IMR-90 (cell line): ENCODE measurements around the gene GPER1. TPM values are rescaled to one million over a fixed set of nuclear protein-coding genes. Genes with fewer than 3 reads are reported as not detected.

Source experiments
- ATAC-seq: fragments of 200-7000 bp; cut with Tn5 transposase; 2 replicates; pipeline ENCODE4 v1.9.1; 2020; ENCODE audit warnings: low read depth, mild to moderate bottlenecking, moderate library complexity
- BruUV-seq: library from RNA; stranded (reverse); fragments of 400-500 nt; replicated peaks from 2 replicates; lab custom pipeline; 2021; lab: Mats Ljungman, UMichigan
- CTCF ChIA-PET: fragments of 300-600 bp; formaldehyde crosslinking; extraction: SDS; loops from one replicate; lab custom pipeline; 2021; ENCODE audit warnings: antibody characterized with exemption; lab: Yijun Ruan, JAX
- POLR2A ChIA-PET: fragments of 300-600 bp; sonication (Branson Sonifier 250); formaldehyde crosslinking; loops from one replicate; lab custom pipeline; 2022; ENCODE audit warnings: antibody characterized with exemption; ENCODE audit not compliant: unreplicated experiment; lab: Charles Lee
- DNase-seq: peaks from one replicate; pipeline ENCODE4 v3.0.0; 2013
- H2AFZ ChIP-seq: replicated peaks from 2 replicates; pipeline ENCODE3; 2013; ENCODE audit warnings: low read length, mild to moderate bottlenecking; ENCODE audit not compliant: poor library complexity
- H2AK5ac ChIP-seq: 2 replicates; pipeline ENCODE4 v1.6.1; 2013; ENCODE audit warnings: low read depth, low read length, inconsistent platforms
- H2AK9ac ChIP-seq: replicated peaks from 2 replicates; pipeline ENCODE3; 2013; ENCODE audit warnings: mild to moderate bottlenecking, low read depth, low read length, moderate library complexity; ENCODE audit not compliant: poor library complexity
- H2BK120ac ChIP-seq: 2 replicates; pipeline ENCODE4 v1.6.1; 2013; ENCODE audit warnings: low read depth, low read length, inconsistent platforms
- H2BK15ac ChIP-seq: 3 replicates; pipeline ENCODE4 v1.6.1; 2013; ENCODE audit warnings: low read depth, low read length, inconsistent platforms
- H2BK20ac ChIP-seq: 2 replicates; pipeline ENCODE4 v1.6.1; 2013; ENCODE audit warnings: low read depth, mild to moderate bottlenecking, inconsistent platforms, low read length, moderate library complexity
- H2BK5ac ChIP-seq: 2 replicates; pipeline ENCODE4 v1.6.1; 2013; ENCODE audit warnings: mild to moderate bottlenecking, low read depth, low read length, inconsistent platforms; ENCODE audit not compliant: poor library complexity, severe bottlenecking
- H3K14ac ChIP-seq: replicated peaks from 2 replicates; pipeline ENCODE4 v1.6.1; 2013; ENCODE audit warnings: low read depth, low read length, inconsistent platforms
- H3K18ac ChIP-seq: 2 replicates; pipeline ENCODE4 v1.6.1; 2013; ENCODE audit warnings: low read depth, low read length, control low read depth
- H3K23ac ChIP-seq: 2 replicates; pipeline ENCODE4 v1.6.1; 2013; ENCODE audit warnings: low read depth, low read length, inconsistent platforms
- H3K27ac ChIP-seq: 2 replicates; pipeline ENCODE4 v1.5.1; 2013; ENCODE audit warnings: mild to moderate bottlenecking, control low read depth, low read length; ENCODE audit not compliant: insufficient read depth
- H3K27me3 ChIP-seq: 2 replicates; pipeline ENCODE4 v1.6.1; 2013; ENCODE audit warnings: low read length; ENCODE audit not compliant: control insufficient read depth, insufficient read depth
- H3K36me3 ChIP-seq: 2 replicates; pipeline ENCODE4 v1.6.1; 2013; ENCODE audit warnings: low read length, mixed read lengths; ENCODE audit not compliant: control insufficient read depth, insufficient read depth
- H3K4ac ChIP-seq: 2 replicates; pipeline ENCODE4 v1.6.1; 2013; ENCODE audit warnings: low read depth, low read length, inconsistent platforms
- H3K4me1 ChIP-seq: 2 replicates; pipeline ENCODE4 v1.6.1; 2013; ENCODE audit warnings: low read length, mixed read lengths; ENCODE audit not compliant: control insufficient read depth, insufficient read depth
- H3K4me2 ChIP-seq: 2 replicates; pipeline ENCODE4 v1.6.1; 2013; ENCODE audit warnings: low read depth, mild to moderate bottlenecking, control low read depth, low read length, moderate library complexity
- H3K4me3 ChIP-seq: 2 replicates; pipeline ENCODE4 v1.5.1; 2013; ENCODE audit warnings: low read depth, mild to moderate bottlenecking, control low read depth, low read length, moderate library complexity; ENCODE audit not compliant: insufficient read depth
- H3K56ac ChIP-seq: 2 replicates; pipeline ENCODE4 v1.6.1; 2013; ENCODE audit warnings: low read length, inconsistent platforms; ENCODE audit not compliant: insufficient read depth; ENCODE audit errors: extremely low read depth
- H3K79me1 ChIP-seq, 2 experiments: 2 replicates each; pipeline ENCODE4 v1.6.1; 2013; ENCODE audit warnings: low read length in 2 of 2, inconsistent platforms in 1 of 2, low read depth in 1 of 2
- H3K9ac ChIP-seq: 2 replicates; pipeline ENCODE4 v1.6.1; 2013; ENCODE audit warnings: low read depth, low read length, control low read depth
- H3K9me1 ChIP-seq: 2 replicates; pipeline ENCODE4 v1.6.1; 2013; ENCODE audit warnings: low read length, inconsistent platforms; ENCODE audit not compliant: insufficient read depth
- H3K9me3 ChIP-seq: 2 replicates; pipeline ENCODE4 v1.6.1; 2013; ENCODE audit warnings: low read length; ENCODE audit not compliant: control insufficient read depth, insufficient read depth
- H4K20me1 ChIP-seq: 2 replicates; pipeline ENCODE4 v1.6.1; 2013; ENCODE audit warnings: low read length, inconsistent platforms; ENCODE audit not compliant: insufficient read depth
- H4K5ac ChIP-seq: 2 replicates; pipeline ENCODE4 v1.6.1; 2013; ENCODE audit warnings: mild to moderate bottlenecking, low read depth, low read length, control low read depth
- H4K8ac ChIP-seq, 2 experiments: 2 replicates each; pipeline ENCODE4 v1.6.1; 2013; ENCODE audit warnings: low read depth in 2 of 2, low read length in 2 of 2, control low read depth in 1 of 2, inconsistent platforms in 1 of 2
- H4K91ac ChIP-seq: 2 replicates; pipeline ENCODE4 v1.6.1; 2013; ENCODE audit warnings: low read depth, low read length, inconsistent platforms; ENCODE audit not compliant: insufficient read depth
- CEBPB ChIP-seq: IDR thresholded peaks from 2 replicates; pipeline ENCODE4 v1.6.1; 2012; ENCODE audit warnings: low read depth, low read length, improper control_type of control experiment
- CTCF ChIP-seq: conservative IDR thresholded peaks from 2 replicates; pipeline ENCODE4 v1.5.1; 2012; ENCODE audit warnings: mild to moderate bottlenecking, low read depth, low read length, improper control_type of control experiment
- FOS ChIP-seq: fragments of 150-350 bp; IDR thresholded peaks from 2 replicates; pipeline ENCODE4 v1.6.1; 2016; ENCODE audit warnings: low read depth, low read length
- MAFK ChIP-seq: IDR thresholded peaks from 2 replicates; pipeline ENCODE4 v1.6.1; 2012; ENCODE audit warnings: low read depth, low read length, improper control_type of control experiment
- POLR2A ChIP-seq: IDR thresholded peaks from 2 replicates; pipeline ENCODE4 v1.6.1; 2012; ENCODE audit warnings: mild to moderate bottlenecking, low read depth, low read length
- RCOR1 ChIP-seq: IDR thresholded peaks from 2 replicates; pipeline ENCODE4 v1.6.1; 2012; ENCODE audit warnings: mild to moderate bottlenecking, low read length, improper control_type of control experiment; ENCODE audit not compliant: insufficient replicate concordance
- USF2 ChIP-seq: fragments of 150-350 bp; IDR thresholded peaks from 2 replicates; pipeline ENCODE4 v1.6.1; 2017; ENCODE audit warnings: mild to moderate bottlenecking, antibody characterized with exemption, low read length, low read depth
- WGBS, 2 experiments: methylation state at CpG; one replicate each; pipeline versions ENCODE4 v1.1.5 to v1.1.7; 2013; ENCODE audit warnings: missing lambda C conversion rate in 2 of 2; ENCODE audit not compliant: insufficient read length in 1 of 2; ENCODE audit errors: extremely low coverage in 2 of 2; 5-methylcytosine and 5-hydroxymethylcytosine counted together
- dilution Hi-C: fragments of 300-500 bp; cut with HindIII; formaldehyde crosslinking; loops from one replicate; pipeline ENCODE4 v1.14.3; 2018; ENCODE audit warnings: low sequenced_read_pairs; ENCODE audit not compliant: unreplicated experiment
- in situ Hi-C: fragments of 300-500 bp; cut with MboI; formaldehyde crosslinking; loops from 3 replicates; pipeline ENCODE4 v1.14.3; 2019; ENCODE audit warnings: low sequenced_read_pairs, inconsistent platforms, mixed read lengths
- intact Hi-C: fragments of 100-400 bp; cut with micrococcal nuclease; formaldehyde crosslinking; loops from 2 replicates; pipeline ENCODE4 v1.10.0; 2022
- polyA plus RNA-seq, 3 experiments: library from polyadenylated mRNA; depleted of rRNA; stranded (reverse); fragments of >200 nt; gene quantifications; 2 replicates each; pipeline ENCODE4 v1.2.3, GENCODE V29; 2012; ENCODE audit warnings: low replicate concordance in 1 of 3
- total RNA-seq: library from RNA; depleted of rRNA; stranded (reverse); fragments of >200 nt; gene quantifications from 2 replicates; pipeline ENCODE4 v1.2.3, GENCODE V29; 2012

GPER1 gene
- total and polyA plus RNA-seq, 2 of the 4 experiments (the other 2 are of a cell fraction): 2.0 to 5.8 TPM

GRCh38 chr7:1134951-1135350 lies 47.0 kb downstream of the GPER1 start:
- no peak overlapping the region for H3K4ac ChIP-seq
- no peak overlapping the region for H3K4me3 ChIP-seq
- H3K27me3 ChIP-seq: no peaks in the 10 kb centered on the region
- H3K56ac ChIP-seq: no peak overlapping the region
- POLR2A ChIA-PET: no interaction called here
- no peak for TF ChIP-seq CEBPB
- TF ChIP-seq USF2: no peak
- no peak for TF ChIP-seq RCOR1
- no peak for TF ChIP-seq CTCF
- no peak for TF ChIP-seq MAFK
- no peak for TF ChIP-seq POLR2A
- TF ChIP-seq FOS: no peak
- H3K9ac ChIP-seq: no peak overlapping the region
- no peaks in the 10 kb centered on the region for H3K9me3 ChIP-seq
- CTCF ChIA-PET: no interaction called here
- no peak overlapping the region for H2BK15ac ChIP-seq
- H2BK120ac ChIP-seq: no peak overlapping the region
- H3K4me2 ChIP-seq: no peak overlapping the region
- H4K91ac ChIP-seq: no peak overlapping the region
- in situ Hi-C loops: no loop called here
- no peak for ATAC-seq
- no peak overlapping the region for H3K27ac ChIP-seq
- no peak overlapping the region for H3K23ac ChIP-seq
- H3K18ac ChIP-seq: no peak overlapping the region
- no peak overlapping the region for H4K8ac ChIP-seq
- H3K14ac ChIP-seq: no peak overlapping the region
- H2AK9ac ChIP-seq: no peak overlapping the region
- peaks cover 8% of the 10 kb centered on the region for H3K4me1 ChIP-seq
- H2AK5ac ChIP-seq: no peak overlapping the region
- H4K5ac ChIP-seq: no peak overlapping the region
- H2BK20ac ChIP-seq: no peak overlapping the region
- no peak overlapping the region for H2AFZ ChIP-seq
- peaks cover 21 to 26% of the 10 kb centered on the region in 2 experiments for H3K79me1 ChIP-seq
- no peaks in the 10 kb centered on the region; the same call in 1 of the 2 replicates for H3K36me3 ChIP-seq
- BruUV-seq: no TSS peak
- DNase-seq: no peak
- H4K20me1 ChIP-seq: no peaks in the 10 kb centered on the region; the same call in 1 of the 2 replicates
- H3K9me1 ChIP-seq: peaks cover 16% of the 10 kb centered on the region
- H2BK5ac ChIP-seq: no peak overlapping the region
- dilution Hi-C loops: no loop called here
- intact Hi-C loops: loop anchor here (5.0 kb wide), 2 partner anchors 48 to 93 kb away; partner anchors contain the start of genes GPER1 and GPR146
- no CpG with 5 or more reads among the region's 7 CpGs for WGBS, 2 experiments
